ENCODE results near the gene APOA5. TPM values are rescaled to one million over a fixed set of nuclear protein-coding genes. Genes with fewer than 3 reads are reported as not detected.
A peak's percentile ranks its signal among the peaks of the same experiment; 100 is the strongest.

The APOA5 gene
- total and polyA plus RNA-seq, 2 of the 13 experiments (the other 11 are each of a cell fraction or from before 2014, with no cell fraction given), result 44.0 to 49.1 TPM

- TF ChIP-seq RAD21 (CRISPR knock-in tag; IDR thresholded peaks at IDR 0.05) (peak; percentile 37; the same call in 1 of the 2 replicates), CBX1 (IDR thresholded peaks at IDR 0.05; ENCODE audit: low read depth) (no peak), CEBPB (IDR thresholded peaks at IDR 0.05; ENCODE audit: borderline replicate concordance, low read depth, low read length) (peak; percentile 60), IKZF1 (IDR thresholded peaks at IDR 0.05) (no peak), ZNF160 (CRISPR knock-in tag; IDR thresholded peaks at IDR 0.05) (peak; percentile 24; the same call in 1 of the 2 replicates), SRSF4 (IDR thresholded peaks at IDR 0.05; ENCODE audit: low read depth, low read length, poor library complexity, severe bottlenecking) (no peak)
Observed at GRCh38 chr11:116792144-116792868, 627 bp upstream of the APOA5 start (continued).

GRCh38 chr11:116791002-116791812, 472 bp downstream of the APOA5 start:
- Histone ChIP-seq H3K4me2 (ENCODE audit: low read depth, low read length) (peak overlapping the region; percentile 93), H2AFZ (ENCODE audit: low read length) (no peak overlapping the region), H3K27ac (ENCODE audit: extremely low read length, insufficient read depth, low read length) (peak overlapping the region; percentile 87), H3K36me3 (replicated peaks in 1 of 2; ENCODE audit: control insufficient read depth in 1 of 2, insufficient read depth in 2 of 2, low read length in 2 of 2) (peaks cover 0 to 5% of the 10 kb centered on the region in 2 experiments; a peak in 2 of 5 replicates), H4K20me1 (ENCODE audit: insufficient read depth, low read length) (no peaks in the 10 kb centered on the region), H3K4me3 (replicated peaks in 1 of 3; ENCODE audit: insufficient read depth in 1 of 3, low read depth in 2 of 3, low read length in 3 of 3) (peak overlapping the region; percentile 57 to 83 (median 58)), H3K79me2 (ENCODE audit: insufficient read depth, low read length) (peaks cover 33% of the 10 kb centered on the region), H3K9me3 (ENCODE audit: low read length) (no peaks in the 10 kb centered on the region), H3K4me1 (ENCODE audit: insufficient read depth, low read length) (peaks cover 89% of the 10 kb centered on the region), H3K27me3 (ENCODE audit: control insufficient read depth in 1 of 2, insufficient read depth in 2 of 2, low read length in 2 of 2) (no peaks in the 10 kb centered on the region; a peak in 1 of 5 replicates), H3K9ac (ENCODE audit: insufficient read depth, low read depth, low read length) (peak overlapping the region; percentile 80)
- 27% methylated on average over 15 of the region's 31 CpGs for WGBS (ENCODE audit: low lambda C conversion rate)
- POLR2A ChIA-PET, result interaction anchor here (0.7 to 17.3 kb wide), 12 partner anchors 8 to 348 kb away, joined by 3 to 1365 read pairs (median 8); partner anchors contain the start of genes APOA1, APOA4, APOC3 and BUD13
- FAIRE-seq, result no peak
- DNase-seq (ENCODE audit: low spot score), result peak; percentile 73
- intact Hi-C loops (cut with micrococcal nuclease; ENCODE audit: unreplicated experiment) (loop anchor here (1.0 kb wide), 1 partner anchor 46 kb away; the partner anchor contains the start of gene APOA1), in situ Hi-C loops (cut with HindIII; ENCODE audit: extremely low pct_ligation_motif_present, low pct_unique_long_range_greater_than_20kb) (loop anchor here (5.0 to 10.0 kb wide), 2 partner anchors 46 to 304 kb away; partner anchors contain the start of genes APOA1 and SIK3)
- CTCF ChIA-PET (ENCODE audit: low intra/inter-chr PET ratio, low total read pairs), result interaction anchor here (0.7 to 2.6 kb wide), 9 partner anchors 35 to 435 kb away, joined by 3 to 23 read pairs (median 4); partner anchors contain the start of gene APOC3
- peak; percentile 82 for ATAC-seq
- no TSS peak for BruUV-seq (replicated peaks)
- TF ChIP-seq ZNF121 (CRISPR knock-in tag; IDR thresholded peaks at IDR 0.05), result no peak
- TF ChIP-seq, protein P1, sequence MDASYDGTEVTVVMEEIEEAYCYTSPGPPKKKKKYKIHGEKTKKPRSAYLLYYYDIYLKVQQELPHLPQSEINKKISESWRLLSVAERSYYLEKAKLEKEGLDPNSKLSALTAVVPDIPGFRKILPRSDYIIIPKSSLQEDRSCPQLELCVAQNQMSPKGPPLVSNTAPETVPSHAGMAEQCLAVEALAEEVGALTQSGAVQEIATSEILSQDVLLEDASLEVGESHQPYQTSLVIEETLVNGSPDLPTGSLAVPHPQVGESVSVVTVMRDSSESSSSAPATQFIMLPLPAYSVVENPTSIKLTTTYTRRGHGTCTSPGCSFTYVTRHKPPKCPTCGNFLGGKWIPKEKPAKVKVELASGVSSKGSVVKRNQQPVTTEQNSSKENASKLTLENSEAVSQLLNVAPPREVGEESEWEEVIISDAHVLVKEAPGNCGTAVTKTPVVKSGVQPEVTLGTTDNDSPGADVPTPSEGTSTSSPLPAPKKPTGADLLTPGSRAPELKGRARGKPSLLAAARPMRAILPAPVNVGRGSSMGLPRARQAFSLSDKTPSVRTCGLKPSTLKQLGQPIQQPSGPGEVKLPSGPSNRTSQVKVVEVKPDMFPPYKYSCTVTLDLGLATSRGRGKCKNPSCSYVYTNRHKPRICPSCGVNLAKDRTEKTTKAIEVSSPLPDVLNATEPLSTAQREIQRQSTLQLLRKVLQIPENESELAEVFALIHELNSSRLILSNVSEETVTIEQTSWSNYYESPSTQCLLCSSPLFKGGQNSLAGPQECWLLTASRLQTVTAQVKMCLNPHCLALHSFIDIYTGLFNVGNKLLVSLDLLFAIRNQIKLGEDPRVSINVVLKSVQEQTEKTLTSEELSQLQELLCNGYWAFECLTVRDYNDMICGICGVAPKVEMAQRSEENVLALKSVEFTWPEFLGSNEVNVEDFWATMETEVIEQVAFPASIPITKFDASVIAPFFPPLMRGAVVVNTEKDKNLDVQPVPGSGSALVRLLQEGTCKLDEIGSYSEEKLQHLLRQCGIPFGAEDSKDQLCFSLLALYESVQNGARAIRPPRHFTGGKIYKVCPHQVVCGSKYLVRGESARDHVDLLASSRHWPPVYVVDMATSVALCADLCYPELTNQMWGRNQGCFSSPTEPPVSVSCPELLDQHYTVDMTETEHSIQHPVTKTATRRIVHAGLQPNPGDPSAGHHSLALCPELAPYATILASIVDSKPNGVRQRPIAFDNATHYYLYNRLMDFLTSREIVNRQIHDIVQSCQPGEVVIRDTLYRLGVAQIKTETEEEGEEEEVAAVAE (CRISPR knock-in tag; IDR thresholded peaks at IDR 0.05; ENCODE audit: borderline replicate concordance), result no peak
- TF ChIP-seq, protein P2, sequence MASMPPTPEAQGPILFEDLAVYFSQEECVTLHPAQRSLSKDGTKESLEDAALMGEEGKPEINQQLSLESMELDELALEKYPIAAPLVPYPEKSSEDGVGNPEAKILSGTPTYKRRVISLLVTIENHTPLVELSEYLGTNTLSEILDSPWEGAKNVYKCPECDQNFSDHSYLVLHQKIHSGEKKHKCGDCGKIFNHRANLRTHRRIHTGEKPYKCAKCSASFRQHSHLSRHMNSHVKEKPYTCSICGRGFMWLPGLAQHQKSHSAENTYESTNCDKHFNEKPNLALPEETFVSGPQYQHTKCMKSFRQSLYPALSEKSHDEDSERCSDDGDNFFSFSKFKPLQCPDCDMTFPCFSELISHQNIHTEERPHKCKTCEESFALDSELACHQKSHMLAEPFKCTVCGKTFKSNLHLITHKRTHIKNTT (CRISPR knock-in tag; IDR thresholded peaks at IDR 0.05), result no peak
- no peak for TF ChIP-seq ZNF777 (CRISPR knock-in tag; IDR thresholded peaks at IDR 0.05)
- TF ChIP-seq ZXDC (CRISPR knock-in tag; IDR thresholded peaks at IDR 0.05), result no peak
- no peak for TF ChIP-seq HDAC6 (IDR thresholded peaks at IDR 0.05; ENCODE audit: low read depth, low read length)

Data from HepG2 (cell line).